SK-N-SH treated with all-trans-retinoic acid at 6 μM for 48 hours (cell line): ENCODE measurements around the gene DOHH.

Experiments used
- ATAC-seq: fragments of 200-7000 bp; cut with Tn5 transposase; 3 replicates; pipeline ENCODE4 v1.9.1; 2020; ENCODE audit warnings: mild to moderate bottlenecking, moderate library complexity
- ARNTL ChIP-seq: fragments of 450-650 bp; formaldehyde crosslinking; IDR thresholded peaks from 2 replicates; pipeline ENCODE4 v1.5.0; 2020; ENCODE audit warnings: low read depth, mild to moderate bottlenecking, moderate library complexity, borderline replicate concordance
- BACH2 ChIP-seq: fragments of 250-450 bp; sonication (Bioruptor Pico); IDR thresholded peaks from 2 replicates; pipeline ENCODE4 v1.9.0; 2021; ENCODE audit warnings: mild to moderate bottlenecking, borderline replicate concordance
- CSDC2 ChIP-seq: fragments of 250-450 bp; sonication (Bioruptor Pico); IDR thresholded peaks from 2 replicates; pipeline ENCODE4 v1.5.0; 2020; ENCODE audit warnings: mild to moderate bottlenecking, moderate library complexity
- CSRNP3 ChIP-seq: fragments of 250-450 bp; sonication (Bioruptor Pico); IDR thresholded peaks from 2 replicates; pipeline ENCODE4 v1.5.1; 2021; ENCODE audit warnings: mild to moderate bottlenecking, moderate library complexity
- ESRRG ChIP-seq: fragments of 250-450 bp; sonication (Bioruptor Pico); IDR thresholded peaks from 2 replicates; pipeline ENCODE4 v1.6.1; 2021; ENCODE audit warnings: mild to moderate bottlenecking
- GLIS3 ChIP-seq: fragments of 250-450 bp; sonication (Bioruptor Pico); IDR thresholded peaks from 2 replicates; pipeline ENCODE4 v1.5.0; 2020; ENCODE audit warnings: mild to moderate bottlenecking, moderate library complexity
- ISL1 ChIP-seq: fragments of 250-450 bp; sonication (Bioruptor Pico); IDR thresholded peaks from 2 replicates; pipeline ENCODE4 v2.1.2; 2022; ENCODE audit warnings: mild to moderate bottlenecking, moderate library complexity
- OSR1 ChIP-seq: fragments of 250-450 bp; sonication (Bioruptor Pico); IDR thresholded peaks from 2 replicates; pipeline ENCODE4 v1.8.0; 2022; ENCODE audit warnings: moderate library complexity, mild to moderate bottlenecking, inconsistent platforms
- POU6F1 ChIP-seq: fragments of 250-450 bp; sonication (Bioruptor Pico); IDR thresholded peaks from 2 replicates; pipeline ENCODE4 v1.8.0; 2021; ENCODE audit warnings: low read depth, mild to moderate bottlenecking, moderate library complexity, borderline replicate concordance
- PPARA ChIP-seq: fragments of 250-450 bp; sonication (Bioruptor Pico); IDR thresholded peaks from 2 replicates; pipeline ENCODE4 v1.5.0; 2020; ENCODE audit warnings: mild to moderate bottlenecking, borderline replicate concordance
- RARB ChIP-seq: fragments of 250-450 bp; sonication (Bioruptor Pico); IDR thresholded peaks from 2 replicates; pipeline ENCODE4 v1.8.0; 2021; ENCODE audit warnings: mild to moderate bottlenecking, moderate library complexity
- SNAI2 ChIP-seq: fragments of 250-450 bp; sonication (Bioruptor Pico); IDR thresholded peaks from 2 replicates; pipeline ENCODE4 v1.5.0; 2020; ENCODE audit warnings: mild to moderate bottlenecking, moderate library complexity
- TCF4 ChIP-seq: fragments of 250-450 bp; sonication (Bioruptor Pico); IDR thresholded peaks from 2 replicates; pipeline ENCODE4 v1.8.0; 2021; ENCODE audit warnings: mild to moderate bottlenecking, moderate library complexity, borderline replicate concordance
- TOX ChIP-seq: fragments of 250-450 bp; sonication (Bioruptor Pico); IDR thresholded peaks from 2 replicates; pipeline ENCODE4 v1.8.0; 2021; ENCODE audit warnings: mild to moderate bottlenecking, moderate library complexity, borderline replicate concordance
- ZC3H10 ChIP-seq: fragments of 250-450 bp; sonication (Bioruptor Pico); IDR thresholded peaks from 2 replicates; pipeline ENCODE4 v1.5.1; 2021; ENCODE audit warnings: mild to moderate bottlenecking, moderate library complexity
- ZFP30 ChIP-seq: fragments of 450-650 bp; formaldehyde crosslinking; IDR thresholded peaks from 2 replicates; pipeline ENCODE4 v1.5.0; 2022; ENCODE audit warnings: mild to moderate bottlenecking, moderate library complexity
- ZNF565 ChIP-seq: fragments of 450-650 bp; formaldehyde crosslinking; conservative IDR thresholded peaks from 2 replicates; pipeline ENCODE4 v1.5.0; 2020; ENCODE audit warnings: low read depth, mild to moderate bottlenecking, moderate library complexity
- ZNF70 ChIP-seq: fragments of 450-650 bp; formaldehyde crosslinking; IDR thresholded peaks from 2 replicates; pipeline ENCODE4 v1.5.0; 2020; ENCODE audit warnings: mild to moderate bottlenecking, moderate library complexity
- TF ChIP-seq, protein P1 (sequence below): fragments of 250-450 bp; sonication (Bioruptor Pico); IDR thresholded peaks from 2 replicates; pipeline ENCODE4 v1.8.0; 2020; ENCODE audit warnings: mild to moderate bottlenecking, moderate library complexity, borderline replicate concordance
- TF ChIP-seq, protein P2 (sequence below): fragments of 250-450 bp; sonication (Bioruptor Pico); IDR thresholded peaks from 2 replicates; pipeline ENCODE4 v1.5.1; 2020; ENCODE audit warnings: low read depth, mild to moderate bottlenecking, moderate library complexity
- TF ChIP-seq, protein P3 (sequence below): fragments of 250-450 bp; sonication (Bioruptor Pico); IDR thresholded peaks from 2 replicates; pipeline ENCODE4 v1.5.0; 2020; ENCODE audit warnings: mild to moderate bottlenecking, moderate library complexity

Gene DOHH, protein sequence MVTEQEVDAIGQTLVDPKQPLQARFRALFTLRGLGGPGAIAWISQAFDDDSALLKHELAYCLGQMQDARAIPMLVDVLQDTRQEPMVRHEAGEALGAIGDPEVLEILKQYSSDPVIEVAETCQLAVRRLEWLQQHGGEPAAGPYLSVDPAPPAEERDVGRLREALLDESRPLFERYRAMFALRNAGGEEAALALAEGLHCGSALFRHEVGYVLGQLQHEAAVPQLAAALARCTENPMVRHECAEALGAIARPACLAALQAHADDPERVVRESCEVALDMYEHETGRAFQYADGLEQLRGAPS

GRCh38 chr19:3500429-3501101 is at the start of gene DOHH:
Gene DOHH, minus strand, starts transcription at chr19:3500674. Its CDS starts 3,860 bp downstream, at chr19:3496814.
- ATAC-seq: peak; percentile 96
- TF ChIP-seq PPARA (CRISPR knock-in tag) (no peak), ESRRG (no peak), RARB (CRISPR knock-in tag) (no peak), BACH2 (CRISPR knock-in tag) (no peak), ISL1 (CRISPR knock-in tag) (no peak)

- no peak for TF ChIP-seq BACH2 (CRISPR knock-in tag)
- TF ChIP-seq OSR1 (CRISPR knock-in tag): no peak
- no peak for TF ChIP-seq CSRNP3
- TF ChIP-seq, protein P1, sequence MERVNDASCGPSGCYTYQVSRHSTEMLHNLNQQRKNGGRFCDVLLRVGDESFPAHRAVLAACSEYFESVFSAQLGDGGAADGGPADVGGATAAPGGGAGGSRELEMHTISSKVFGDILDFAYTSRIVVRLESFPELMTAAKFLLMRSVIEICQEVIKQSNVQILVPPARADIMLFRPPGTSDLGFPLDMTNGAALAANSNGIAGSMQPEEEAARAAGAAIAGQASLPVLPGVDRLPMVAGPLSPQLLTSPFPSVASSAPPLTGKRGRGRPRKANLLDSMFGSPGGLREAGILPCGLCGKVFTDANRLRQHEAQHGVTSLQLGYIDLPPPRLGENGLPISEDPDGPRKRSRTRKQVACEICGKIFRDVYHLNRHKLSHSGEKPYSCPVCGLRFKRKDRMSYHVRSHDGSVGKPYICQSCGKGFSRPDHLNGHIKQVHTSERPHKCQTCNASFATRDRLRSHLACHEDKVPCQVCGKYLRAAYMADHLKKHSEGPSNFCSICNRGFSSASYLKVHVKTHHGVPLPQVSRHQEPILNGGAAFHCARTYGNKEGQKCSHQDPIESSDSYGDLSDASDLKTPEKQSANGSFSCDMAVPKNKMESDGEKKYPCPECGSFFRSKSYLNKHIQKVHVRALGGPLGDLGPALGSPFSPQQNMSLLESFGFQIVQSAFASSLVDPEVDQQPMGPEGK (CRISPR knock-in tag): no peak
- no peak for TF ChIP-seq ZNF70 (CRISPR knock-in tag)
- no peak for TF ChIP-seq TCF4
- no peak for TF ChIP-seq PPARA (CRISPR knock-in tag)
- no peak for TF ChIP-seq ISL1 (CRISPR knock-in tag)
- TF ChIP-seq ZFP30: no peak
- no peak for TF ChIP-seq ZNF565 (CRISPR knock-in tag)
- TF ChIP-seq GLIS3 (CRISPR knock-in tag): no peak
- TF ChIP-seq, protein P2, sequence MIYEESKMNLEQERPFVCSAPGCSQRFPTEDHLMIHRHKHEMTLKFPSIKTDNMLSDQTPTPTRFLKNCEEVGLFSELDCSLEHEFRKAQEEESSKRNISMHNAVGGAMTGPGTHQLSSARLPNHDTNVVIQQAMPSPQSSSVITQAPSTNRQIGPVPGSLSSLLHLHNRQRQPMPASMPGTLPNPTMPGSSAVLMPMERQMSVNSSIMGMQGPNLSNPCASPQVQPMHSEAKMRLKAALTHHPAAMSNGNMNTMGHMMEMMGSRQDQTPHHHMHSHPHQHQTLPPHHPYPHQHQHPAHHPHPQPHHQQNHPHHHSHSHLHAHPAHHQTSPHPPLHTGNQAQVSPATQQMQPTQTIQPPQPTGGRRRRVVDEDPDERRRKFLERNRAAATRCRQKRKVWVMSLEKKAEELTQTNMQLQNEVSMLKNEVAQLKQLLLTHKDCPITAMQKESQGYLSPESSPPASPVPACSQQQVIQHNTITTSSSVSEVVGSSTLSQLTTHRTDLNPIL: no peak
- TF ChIP-seq, all 23 proteins: peak for 0
Observed at GRCh38 chr19:3549816-3550215, 49.3 kb upstream of the DOHH start.

GRCh38 chr19:3548606-3549005 is 48.1 kb upstream of the DOHH start:
- TF ChIP-seq RARB (CRISPR knock-in tag): no peak
- TF ChIP-seq ZC3H10 (CRISPR knock-in tag): no peak
- no peak for TF ChIP-seq BACH2 (CRISPR knock-in tag)
- TF ChIP-seq TCF4: no peak
- TF ChIP-seq TOX (CRISPR knock-in tag): no peak
- TF ChIP-seq SNAI2 (CRISPR knock-in tag): no peak
- no peak for TF ChIP-seq ZFP30
- TF ChIP-seq POU6F1 (CRISPR knock-in tag): no peak
- no peak for TF ChIP-seq PPARA (CRISPR knock-in tag)
- TF ChIP-seq, protein P2: no peak
- no peak for TF ChIP-seq ESRRG
- TF ChIP-seq ZNF565 (CRISPR knock-in tag): no peak
- TF ChIP-seq, protein P1 (CRISPR knock-in tag): no peak
- no peak for TF ChIP-seq GLIS3 (CRISPR knock-in tag)
- no peak for TF ChIP-seq CSDC2 (CRISPR knock-in tag)
- TF ChIP-seq CSRNP3: no peak
- TF ChIP-seq, protein P3, sequence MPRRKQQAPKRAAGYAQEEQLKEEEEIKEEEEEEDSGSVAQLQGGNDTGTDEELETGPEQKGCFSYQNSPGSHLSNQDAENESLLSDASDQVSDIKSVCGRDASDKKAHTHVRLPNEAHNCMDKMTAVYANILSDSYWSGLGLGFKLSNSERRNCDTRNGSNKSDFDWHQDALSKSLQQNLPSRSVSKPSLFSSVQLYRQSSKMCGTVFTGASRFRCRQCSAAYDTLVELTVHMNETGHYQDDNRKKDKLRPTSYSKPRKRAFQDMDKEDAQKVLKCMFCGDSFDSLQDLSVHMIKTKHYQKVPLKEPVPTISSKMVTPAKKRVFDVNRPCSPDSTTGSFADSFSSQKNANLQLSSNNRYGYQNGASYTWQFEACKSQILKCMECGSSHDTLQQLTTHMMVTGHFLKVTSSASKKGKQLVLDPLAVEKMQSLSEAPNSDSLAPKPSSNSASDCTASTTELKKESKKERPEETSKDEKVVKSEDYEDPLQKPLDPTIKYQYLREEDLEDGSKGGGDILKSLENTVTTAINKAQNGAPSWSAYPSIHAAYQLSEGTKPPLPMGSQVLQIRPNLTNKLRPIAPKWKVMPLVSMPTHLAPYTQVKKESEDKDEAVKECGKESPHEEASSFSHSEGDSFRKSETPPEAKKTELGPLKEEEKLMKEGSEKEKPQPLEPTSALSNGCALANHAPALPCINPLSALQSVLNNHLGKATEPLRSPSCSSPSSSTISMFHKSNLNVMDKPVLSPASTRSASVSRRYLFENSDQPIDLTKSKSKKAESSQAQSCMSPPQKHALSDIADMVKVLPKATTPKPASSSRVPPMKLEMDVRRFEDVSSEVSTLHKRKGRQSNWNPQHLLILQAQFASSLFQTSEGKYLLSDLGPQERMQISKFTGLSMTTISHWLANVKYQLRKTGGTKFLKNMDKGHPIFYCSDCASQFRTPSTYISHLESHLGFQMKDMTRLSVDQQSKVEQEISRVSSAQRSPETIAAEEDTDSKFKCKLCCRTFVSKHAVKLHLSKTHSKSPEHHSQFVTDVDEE (CRISPR knock-in tag): no peak
- TF ChIP-seq ARNTL: no peak
- no peak for TF ChIP-seq ZNF70 (CRISPR knock-in tag)
- TF ChIP-seq, all 23 proteins: peak for 0
- no peak for ATAC-seq

More at GRCh38 chr19:3549816-3550215, 49.3 kb upstream of the DOHH start:
- no peak for ATAC-seq
